ENCODE data around the gene CD93.

- TF ChIP-seq CTCF (IDR thresholded peaks at IDR 0.05) (no peak), POLR2A (IDR thresholded peaks at IDR 0.05; ENCODE audit: low read depth) (no peak), EP300 (IDR thresholded peaks at IDR 0.05) (no peak)
These were observed 43.9 kb downstream of the CD93 start for GRCh38 chr20:23042270-23042669.

Measured in esophagus muscularis mucosa (tissue), 4 donors.